C4-2B (cell line): ENCODE data around the gene TCAIM.

Experiments used
- CTCF ChIP-seq: fragments of 450-650 bp; conservative IDR thresholded peaks from 2 replicates; pipeline ENCODE4 v1.5.1; 2017; ENCODE audit warnings: mild to moderate bottlenecking
- ZFX ChIP-seq: fragments of 450-650 bp; IDR thresholded peaks from 2 replicates; pipeline ENCODE4 v1.6.1; 2017

- TF ChIP-seq CTCF (no peak), ZFX (no peak)
Observed at GRCh38 chr3:44398853-44399252, 60.3 kb downstream of the TCAIM start.
